NCI-H526 treated with DMSO at 0.1 percent for 48 hours (cell line): ENCODE results near the gene COQ7.

Experiments used
- DNase-seq: peaks from one replicate; lab custom pipeline; 2025; lab: John Stamatoyannopoulos, UW

Gene COQ7

GRCh38 chr16:19067349-19068236 is at the start of gene COQ7:
Gene COQ7, plus strand, starts transcription at chr16:19067614. Its CDS starts 51 bp downstream, at chr16:19067665.
- DNase-seq = peak; percentile 98

DNA sequence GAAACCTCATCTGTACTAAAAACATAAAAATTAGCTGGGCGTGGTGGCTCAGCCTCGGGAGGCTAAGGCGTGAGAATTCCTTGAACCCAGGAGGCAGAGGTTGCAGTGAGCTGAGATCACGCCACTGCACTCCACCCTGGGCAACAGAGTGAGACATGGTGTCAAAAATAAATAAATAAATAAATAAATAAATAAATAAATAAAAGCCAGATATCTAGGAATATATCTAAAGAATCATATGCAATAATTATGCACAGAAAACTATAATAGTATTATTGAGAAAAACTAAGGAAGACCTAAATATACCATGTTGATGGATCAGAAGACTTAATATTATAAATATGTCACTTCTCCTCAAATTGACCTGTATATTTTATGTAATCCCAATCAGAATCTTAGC is 46.7 kb upstream of the COQ7 start:
- no peak for DNase-seq

DNA sequence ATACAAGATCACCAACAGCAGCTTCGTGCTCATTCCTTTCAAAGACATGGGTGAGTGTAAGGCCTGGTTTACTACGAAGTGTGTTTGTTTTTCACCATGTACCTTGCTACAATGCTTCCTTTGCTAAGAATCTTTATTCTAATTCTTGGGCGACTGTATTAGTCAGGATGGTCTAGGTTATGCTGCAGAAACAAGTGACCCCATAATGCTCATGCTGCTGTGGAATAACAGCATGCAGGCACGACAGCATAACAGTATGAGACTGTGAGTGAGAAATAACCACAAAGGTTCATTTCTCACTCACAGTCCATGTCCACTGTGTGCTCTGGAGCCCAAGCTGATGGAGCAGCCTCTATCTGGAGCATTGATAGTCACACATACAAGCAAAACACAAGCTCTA is 45.7 kb upstream of the COQ7 start:
- no peak for DNase-seq

DNA sequence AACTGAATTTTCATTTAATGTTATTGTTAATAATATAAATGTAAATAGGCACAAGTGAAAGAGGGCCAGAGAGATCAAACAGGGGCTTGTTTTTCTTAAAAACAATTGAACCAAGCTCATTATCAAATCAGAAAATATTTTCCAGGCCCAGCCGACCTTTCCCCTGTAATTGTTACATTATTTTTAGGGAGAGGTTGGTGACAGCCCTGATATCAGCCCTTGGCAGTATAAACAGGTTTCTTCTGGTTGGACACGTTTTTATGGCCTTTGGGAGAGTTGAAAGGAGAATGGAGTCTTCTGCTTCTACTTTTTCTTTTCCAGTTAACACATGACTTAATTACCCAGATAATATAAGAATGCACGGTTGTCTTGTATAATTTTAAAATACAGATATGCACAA is 40.0 kb upstream of the COQ7 start:
- no peak for DNase-seq

- DNase-seq = no peak
Observed at GRCh38 chr16:19029980-19030379, 37.4 kb upstream of the COQ7 start.

DNA sequence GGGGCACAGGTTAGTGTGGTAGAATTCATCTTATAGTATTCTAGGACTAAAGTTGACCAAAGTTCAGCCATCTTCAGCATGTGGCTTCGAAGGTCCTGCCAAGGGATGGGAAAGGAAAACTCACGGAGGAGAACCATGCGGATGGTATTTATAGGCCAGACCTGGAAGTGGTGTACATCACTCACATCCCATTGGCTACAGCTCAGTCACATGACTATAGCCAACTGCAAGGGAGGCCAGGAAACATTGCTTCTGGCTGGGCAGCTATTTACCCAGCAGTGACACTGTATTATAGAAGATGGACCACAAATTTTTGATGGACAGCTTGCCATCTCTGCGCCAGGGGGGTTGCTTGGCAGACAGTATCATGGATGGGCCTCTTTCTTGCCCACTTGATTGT is 35.7 kb upstream of the COQ7 start:
- no peak for DNase-seq

GRCh38 chr16:19033761-19034160 is 33.7 kb upstream of the COQ7 start:
- no peak for DNase-seq

- DNase-seq = no peak
Observed at GRCh38 chr16:19040400-19040799, 27.0 kb upstream of the COQ7 start.

- DNase-seq = no peak
Observed at GRCh38 chr16:19044769-19045168, 22.6 kb upstream of the COQ7 start.

DNA sequence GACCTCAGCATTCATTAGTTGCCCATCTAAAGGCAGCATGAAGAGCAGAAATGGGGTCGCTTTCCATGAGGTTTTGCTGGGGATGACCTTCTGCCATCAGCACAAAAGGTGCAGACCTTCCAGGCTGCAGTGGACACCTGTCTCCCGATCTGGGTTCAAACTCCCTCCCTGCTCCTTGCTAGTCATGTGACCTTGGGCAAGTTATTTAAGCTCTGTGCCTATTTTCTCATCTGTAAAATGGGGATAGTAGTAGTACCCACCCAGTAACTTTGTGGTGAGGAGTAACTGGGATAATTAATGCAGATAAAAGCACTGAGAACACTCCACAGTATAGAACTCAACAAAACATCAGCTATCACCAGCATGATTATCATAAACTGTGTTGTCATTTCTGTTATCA is 21.4 kb upstream of the COQ7 start:
- DNase-seq = no peak

- no peak for DNase-seq
Observed at GRCh38 chr16:19062706-19063105, 4.7 kb upstream of the COQ7 start.

- DNase-seq = no peak
Observed at GRCh38 chr16:19066988-19067348, 446 bp upstream of the COQ7 start.

DNA sequence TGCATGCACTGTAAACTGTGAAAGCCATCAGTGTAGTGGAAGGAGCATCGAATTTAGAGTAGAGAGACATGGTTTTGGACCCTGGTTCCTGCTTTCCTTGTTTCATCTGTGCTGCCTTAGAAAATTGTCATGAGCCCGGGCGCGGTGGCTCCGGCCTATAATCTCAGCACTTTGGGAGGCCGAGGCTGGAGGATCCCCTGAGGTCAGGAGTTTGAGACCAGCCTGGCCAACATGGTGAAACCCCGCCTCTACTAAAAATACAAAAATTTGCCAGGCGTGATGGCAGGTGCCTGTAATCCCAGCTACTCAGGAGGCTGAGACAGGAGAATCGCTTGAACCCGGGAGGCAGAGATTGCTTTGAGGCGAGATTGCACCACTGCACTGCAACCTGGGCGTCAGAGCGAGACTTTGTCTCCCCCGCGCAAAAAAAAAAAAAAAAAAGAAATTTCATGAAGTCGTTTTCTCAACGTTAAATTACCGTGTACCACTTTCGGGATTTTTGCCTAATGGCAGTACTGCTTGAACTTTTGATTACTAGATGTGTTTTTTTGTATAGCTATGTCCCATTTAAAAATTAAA is 912 bp downstream of the COQ7 start:
- DNase-seq = no peak

DNA sequence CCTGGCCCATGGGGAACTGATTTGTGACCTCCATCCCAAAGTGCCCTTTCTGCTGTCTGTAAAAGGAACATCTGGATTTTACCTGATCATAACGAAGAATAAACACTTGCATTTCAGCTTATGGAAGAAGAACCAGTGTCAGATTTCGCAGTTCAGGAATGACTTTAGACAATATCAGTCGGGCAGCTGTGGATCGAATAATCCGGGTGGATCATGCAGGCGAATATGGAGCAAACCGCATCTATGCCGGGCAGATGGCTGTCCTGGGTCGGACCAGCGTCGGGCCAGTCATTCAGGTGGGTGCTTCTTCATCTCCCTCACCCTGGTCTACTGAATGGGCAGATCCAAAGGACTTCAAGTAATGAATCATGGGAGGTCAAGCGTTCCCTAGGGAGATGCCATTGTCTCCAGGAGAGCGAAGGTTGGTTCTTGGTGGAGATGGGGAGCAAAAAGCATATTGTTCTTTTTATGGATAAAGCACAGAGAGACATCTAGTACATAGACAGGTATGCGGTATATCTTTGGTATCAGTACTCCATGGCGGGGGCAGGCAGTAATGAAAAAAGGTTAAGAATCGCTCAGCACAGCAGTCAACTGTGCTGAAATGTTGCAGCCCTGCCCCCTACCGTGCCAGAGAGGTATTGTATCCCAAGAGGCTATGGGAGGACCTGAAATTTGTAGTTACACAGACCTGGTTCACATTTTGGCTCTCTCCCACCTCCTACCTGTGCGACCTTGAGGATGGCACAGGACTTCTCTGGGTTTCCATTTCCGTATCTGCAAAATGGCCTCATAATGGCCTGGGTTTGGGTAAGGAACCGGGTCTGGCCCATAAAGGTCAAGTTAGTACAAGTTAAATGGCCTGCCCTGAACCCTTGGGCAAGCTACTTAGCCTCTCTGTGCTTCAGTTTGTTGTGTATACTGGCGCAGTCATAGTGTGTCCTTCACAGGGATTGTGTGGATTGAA is 4.7 kb downstream of the COQ7 start:
- peak; percentile 5 for DNase-seq

DNA sequence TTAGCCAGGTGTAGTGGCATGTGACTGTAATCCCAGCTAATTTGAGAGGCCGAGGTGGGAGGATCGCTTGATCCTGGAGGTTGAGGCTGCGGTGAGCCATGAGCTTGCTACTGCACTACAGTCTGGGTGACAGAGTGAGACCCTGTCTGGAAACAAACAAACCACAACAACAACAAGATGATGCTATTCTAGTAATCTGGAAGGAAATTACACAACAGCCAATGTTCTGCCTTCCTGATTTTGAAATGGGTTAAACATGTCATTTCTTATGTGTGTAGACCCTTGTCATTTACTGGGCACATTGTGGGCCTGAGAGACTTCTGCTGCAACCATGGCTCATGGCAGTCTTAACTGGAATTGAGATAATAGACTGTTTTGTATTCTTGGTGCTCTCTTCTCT is 5.9 kb downstream of the COQ7 start:
- DNase-seq = no peak

DNA sequence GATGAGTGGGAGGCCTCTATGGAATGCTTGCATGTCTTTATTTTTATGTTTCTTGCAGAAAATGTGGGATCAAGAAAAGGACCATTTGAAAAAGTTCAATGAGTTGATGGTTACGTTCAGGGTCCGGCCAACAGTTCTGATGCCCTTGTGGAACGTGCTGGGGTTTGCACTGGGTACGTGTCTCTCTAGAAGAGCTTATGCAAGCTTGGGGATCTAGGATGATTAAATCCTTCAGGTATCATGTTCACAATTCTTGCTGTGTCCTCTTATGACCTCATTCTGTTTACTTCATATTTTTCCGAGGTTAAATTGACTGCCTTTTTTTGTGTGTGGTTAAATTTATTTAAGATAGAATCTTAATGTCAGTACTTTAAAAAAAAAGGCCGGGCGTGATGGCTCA is 6.4 kb downstream of the COQ7 start:
- no peak for DNase-seq

DNA sequence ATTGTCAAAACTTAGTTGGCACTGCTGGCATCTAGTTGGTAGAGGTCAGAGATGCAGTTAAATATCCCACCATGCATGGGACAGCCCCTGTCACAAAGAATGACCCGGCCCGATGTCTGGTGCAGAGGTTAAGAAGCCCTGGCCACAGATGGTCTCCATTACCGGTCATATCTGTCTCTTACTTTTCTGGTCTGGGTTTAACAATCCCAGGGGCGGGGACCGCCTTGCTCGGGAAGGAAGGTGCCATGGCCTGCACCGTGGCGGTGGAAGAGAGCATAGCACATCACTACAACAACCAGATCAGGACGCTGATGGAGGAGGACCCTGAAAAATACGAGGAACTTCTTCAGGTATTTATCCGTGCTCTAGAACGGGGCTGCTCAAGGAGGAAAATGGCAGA is 8.1 kb downstream of the COQ7 start:
- no peak for DNase-seq

GRCh38 chr16:19077879-19078278 is 10.5 kb downstream of the COQ7 start:
- DNase-seq = no peak

DNA sequence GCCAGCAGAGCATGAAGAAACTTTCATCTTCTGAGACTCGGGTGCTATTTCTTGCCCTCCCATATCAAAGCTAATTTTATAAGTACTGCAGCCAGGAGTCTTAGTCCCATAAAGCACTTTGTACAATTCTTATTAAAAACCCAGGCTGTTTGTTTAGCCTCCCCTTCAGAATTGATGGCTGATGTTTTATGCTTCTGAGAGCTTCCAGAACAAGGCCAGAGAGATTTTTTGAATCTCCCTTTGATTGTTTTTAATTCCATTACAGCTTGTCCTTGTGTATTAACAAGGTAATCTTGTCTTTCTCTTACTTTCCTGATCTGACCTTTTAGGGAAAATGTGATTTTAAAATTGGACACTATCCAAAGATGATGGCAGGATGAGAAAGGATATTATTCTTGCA is 16.3 kb downstream of the COQ7 start:
- DNase-seq = no peak

DNA sequence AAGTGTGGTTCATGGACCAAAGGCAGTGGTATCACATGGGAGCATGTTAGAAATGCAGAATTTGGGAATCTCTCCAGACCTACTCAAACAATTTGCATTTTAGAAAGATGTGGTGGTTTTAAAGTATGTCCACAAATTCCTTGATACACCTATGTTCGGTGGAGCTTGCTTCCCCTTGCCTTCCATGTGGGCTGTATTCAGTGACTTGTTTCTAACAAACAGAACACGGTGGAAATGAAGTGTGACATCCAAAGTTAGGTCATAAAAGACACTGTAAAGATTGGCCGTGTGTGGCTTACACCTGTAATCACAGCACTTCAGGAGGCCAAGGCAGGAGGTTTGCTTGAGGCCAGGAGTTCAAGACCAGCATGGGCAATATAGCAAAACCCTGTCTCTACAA is 16.7 kb downstream of the COQ7 start:
- no peak for DNase-seq

- no peak for DNase-seq
Observed at GRCh38 chr16:19084879-19085278, 17.5 kb downstream of the COQ7 start.

DNA sequence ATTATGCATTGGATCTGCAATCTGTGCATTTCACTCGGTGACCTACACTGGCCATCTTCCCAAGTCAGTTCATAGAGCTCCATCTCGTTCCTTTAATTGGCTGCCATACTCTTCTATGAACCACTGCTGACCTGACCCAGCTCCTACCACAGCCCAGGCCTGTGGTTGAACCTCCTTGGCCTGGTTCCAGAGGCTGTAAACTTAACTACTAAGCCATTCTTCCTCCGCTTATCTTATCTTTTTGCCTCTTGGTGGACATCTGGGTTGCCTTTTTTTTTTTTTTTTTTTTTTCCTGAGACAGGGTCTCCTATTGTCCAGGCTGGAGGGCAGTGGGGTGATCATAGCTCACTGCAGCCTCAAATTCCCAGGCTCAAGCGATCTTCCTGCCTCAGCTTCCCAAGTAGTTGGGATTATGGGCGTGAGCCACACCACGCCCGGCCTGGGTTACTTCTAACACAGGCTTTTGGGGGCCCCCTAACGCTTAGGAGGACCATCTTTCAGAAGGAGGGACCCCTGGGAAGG is 18.3 kb downstream of the COQ7 start:
- no peak for DNase-seq
